K562 (cell line): ENCODE results near the gene SLC25A21. TPM values are rescaled to one million over a fixed set of nuclear protein-coding genes. Genes with fewer than 3 reads are reported as not detected.
"Not testable (repeated sequence)": the region's sequence is repeated elsewhere in the genome, so short reads cannot be mapped to it uniquely, and the experiment has no call there.

Source experiments
- ATAC-seq: fragments of 200-7000 bp; cut with Tn5 transposase; 3 replicates; pipeline ENCODE4 v1.9.1; 2020; ENCODE audit warnings: moderate library complexity
- BruUV-seq: library from RNA; stranded (reverse); fragments of 400-500 nt; replicated peaks from 2 replicates; lab custom pipeline; 2021; lab: Mats Ljungman, UMichigan
- CTCF ChIA-PET: fragments of 300-600 bp; formaldehyde crosslinking; extraction: SDS; loops from one replicate; lab custom pipeline; 2021; ENCODE audit warnings: low intra/inter-chr PET ratio; lab: Yijun Ruan, JAX
- POLR2A ChIA-PET: fragments of 300-600, 350-650 bp; sonication (Branson Sonifier 250); formaldehyde crosslinking; extraction: SDS; loops from one replicate; lab custom pipeline; 2021; ENCODE audit warnings: antibody characterized with exemption, inconsistent platforms; lab: Yijun Ruan, JAX
- DNase-seq, 4 experiments: peaks; one replicate each; pipeline versions ENCODE4 v3.0.0 to v3.0.0-alpha.2; 2011 to 2018; ENCODE audit warnings: low spot score in 3 of 4, mixed read lengths in 3 of 4; ENCODE audit errors: extremely low read depth in 1 of 4
- FAIRE-seq: peaks from 2 replicates; lab custom pipeline; 2011; peaks lifted over from hg19 to GRCh38; lab: Jason Lieb, UNC
- H2AFZ ChIP-seq: 2 replicates; pipeline ENCODE4 v1.6.0; 2011; ENCODE audit warnings: low read depth, low read length, control low read depth, inconsistent platforms
- H3K27ac ChIP-seq: fragments of 200-600 bp; 3 replicates; pipeline ENCODE4 v1.8.0; 2011; ENCODE audit warnings: low read depth, mild to moderate bottlenecking, control low read depth, inconsistent platforms, low read length, moderate library complexity, mixed read lengths; ENCODE audit errors: extremely low read depth
- H3K27me3 ChIP-seq, 2 experiments: fragments of 300-600 bp in 1 of 2; 2 replicates in 1 of 2; 3 replicates in 1 of 2; pipeline versions ENCODE4 v1.6.0 to v1.8.0; 2011; ENCODE audit warnings: inconsistent platforms in 2 of 2, low read length in 2 of 2, mild to moderate bottlenecking in 1 of 2, mixed read lengths in 1 of 2, moderate library complexity in 1 of 2; ENCODE audit not compliant: control insufficient read depth in 2 of 2, insufficient read depth in 2 of 2
- H3K36me3 ChIP-seq: fragments of 300-600 bp; 3 replicates; pipeline ENCODE4 v1.8.0; 2011; ENCODE audit warnings: mild to moderate bottlenecking, low read length, inconsistent platforms; ENCODE audit not compliant: control insufficient read depth, insufficient read depth
- H3K4me1 ChIP-seq, 2 experiments: fragments of 200-600 bp in 1 of 2; replicated peaks in 1 of 2; 2 replicates in 1 of 2; 3 replicates in 1 of 2; pipeline versions ENCODE4 v1.5.1 to v1.8.0; 2011; ENCODE audit warnings: inconsistent platforms in 2 of 2, low read length in 2 of 2, mild to moderate bottlenecking in 1 of 2, mixed read lengths in 1 of 2, moderate library complexity in 1 of 2; ENCODE audit not compliant: control insufficient read depth in 2 of 2, insufficient read depth in 2 of 2
- H3K4me2 ChIP-seq: 2 replicates; pipeline ENCODE4 v1.6.1; 2011; ENCODE audit warnings: low read length, control low read depth, inconsistent platforms, mixed read lengths; ENCODE audit not compliant: insufficient read depth
- H3K4me3 ChIP-seq: fragments of 200-600 bp; sonication (generic), shearing (Covaris generic); 2 replicates; pipeline ENCODE4 v1.5.1; 2016; ENCODE audit warnings: control low read depth, inconsistent platforms
- H3K79me2 ChIP-seq: fragments of 200-600 bp; 3 replicates; pipeline ENCODE4 v1.8.0; 2011; ENCODE audit warnings: low read length, inconsistent platforms; ENCODE audit not compliant: control insufficient read depth, insufficient read depth
- H3K9ac ChIP-seq, 2 experiments: 2 replicates each; pipeline versions ENCODE4 v1.6.0 to v1.6.1; 2011; ENCODE audit warnings: low read depth in 2 of 2, low read length in 2 of 2, control low read depth in 1 of 2, inconsistent platforms in 1 of 2, mild to moderate bottlenecking in 1 of 2, mixed read lengths in 1 of 2; ENCODE audit not compliant: insufficient read depth in 1 of 2
- H3K9me1 ChIP-seq: one replicate; pipeline ENCODE4 v1.6.0; 2011; ENCODE audit warnings: inconsistent platforms, mild to moderate bottlenecking, low read length, moderate library complexity; ENCODE audit not compliant: control insufficient read depth, insufficient read depth
- H3K9me3 ChIP-seq: replicated peaks from 2 replicates; pipeline ENCODE4 v1.5.1; 2011; ENCODE audit warnings: low read depth, low read length, inconsistent platforms; ENCODE audit not compliant: control insufficient read depth, insufficient read depth
- H4K20me1 ChIP-seq: replicated peaks from 2 replicates; pipeline ENCODE4 v1.6.1; 2011; ENCODE audit warnings: low read length, inconsistent platforms, mixed read lengths; ENCODE audit not compliant: control insufficient read depth, insufficient read depth
- CBX3 ChIP-seq, 2 experiments: IDR thresholded peaks; 1 replicate in 1 of 2; 2 replicates in 1 of 2; pipeline ENCODE4 v1.6.1; 2012; ENCODE audit warnings: inconsistent platforms in 2 of 2, low read length in 2 of 2, borderline replicate concordance in 1 of 2, control low read depth in 1 of 2
- HMG20B ChIP-seq: fragments of 250-450 bp; sonication (Bioruptor Pico); IDR thresholded peaks from 2 replicates; pipeline ENCODE4 v1.5.0; 2021; ENCODE audit warnings: mild to moderate bottlenecking
- HNRNPUL1 ChIP-seq: fragments of 200-400 bp; formaldehyde crosslinking; IDR thresholded peaks from 2 replicates; pipeline ENCODE4 v1.6.1; 2017; ENCODE audit warnings: low read length
- LEF1 ChIP-seq: fragments of 450-650 bp; IDR thresholded peaks from 2 replicates; pipeline ENCODE4 v1.6.1; 2016; ENCODE audit warnings: mild to moderate bottlenecking
- MAFF ChIP-seq: IDR thresholded peaks from 2 replicates; pipeline ENCODE4 v1.6.1; 2012; ENCODE audit warnings: low read length, improper control_type of control experiment
- MAFK ChIP-seq: IDR thresholded peaks from 2 replicates; pipeline ENCODE4 v1.6.1; 2011; ENCODE audit warnings: low read length, improper control_type of control experiment
- YY1 ChIP-seq, 3 experiments: IDR thresholded peaks; 2 replicates each; pipeline ENCODE4 v1.6.1; 2011; ENCODE audit warnings: low read length in 2 of 3, mild to moderate bottlenecking in 2 of 3, moderate library complexity in 2 of 3, borderline replicate concordance in 1 of 3, control low read depth in 1 of 3, low read depth in 1 of 3; ENCODE audit not compliant: insufficient read depth in 3 of 3, insufficient replicate concordance in 2 of 3, control insufficient read depth in 1 of 3, insufficient read length in 1 of 3; ENCODE audit errors: extremely low read depth in 1 of 3
- ZNF146 ChIP-seq: IDR thresholded peaks from one replicate; pipeline ENCODE4 v1.6.1; 2018; ENCODE audit warnings: missing compliant biosample characterization; ENCODE audit not compliant: unreplicated experiment
- ZNF316 ChIP-seq: fragments of 450-650 bp; IDR thresholded peaks from 2 replicates; pipeline ENCODE4 v1.6.1; 2016
- WGBS: fragments of 100-300 bp; shearing (Covaris generic); methylation state at CpG from one replicate; pipeline ENCODE4 v1.1.6; 2016; ENCODE audit warnings: low coverage, mixed read lengths; ENCODE audit not compliant: insufficient coverage; ENCODE audit errors: missing lambda C conversion rate; 5-methylcytosine and 5-hydroxymethylcytosine counted together
- in situ Hi-C: fragments of 300-500 bp; cut with MboI; formaldehyde crosslinking; loops from 4 replicates; pipeline ENCODE4 v1.15.0; 2018; ENCODE audit warnings: inconsistent platforms, mixed read lengths
- intact Hi-C: fragments of 100-400 bp; cut with micrococcal nuclease; formaldehyde crosslinking; loops from 2 replicates; pipeline ENCODE4 v1.14.2; 2022
- polyA plus RNA-seq, 8 experiments: library from polyadenylated mRNA; depleted of rRNA in 4 of 8; stranded (reverse) in 5 of 8; unstranded in 3 of 8; fragments of >200 nt; fragmentation: Nextera tagmentation in 2 of 8; fragmentation: Illumina TruSeq in 1 of 8; extraction: Ambion mirVana in 2 of 8; extraction: Trizol in 1 of 8; gene quantifications; 2 replicates each; pipeline versions ENCODE4 v1.2.1 to v1.2.3, GENCODE V29; 2011 to 2014; ENCODE audit warnings: inconsistent platforms in 1 of 8, missing spikeins in 1 of 8
- total RNA-seq, 7 experiments: library from RNA; depleted of rRNA in 6 of 7; stranded (reverse); fragments of >200 nt in 6 of 7; fragmentation: Illumina TruSeq in 2 of 7; extraction: Trizol in 2 of 7; gene quantifications; 2 replicates each; pipeline versions ENCODE4 v1.2.1 to v1.2.3, GENCODE V29; 2011 to 2021; ENCODE audit warnings: low replicate concordance in 1 of 7
- TF ChIP-seq, protein P1 (sequence below): fragments of 250-450 bp; sonication (Bioruptor Pico); IDR thresholded peaks from 2 replicates; pipeline ENCODE4 v1.9.0; 2021; ENCODE audit warnings: mild to moderate bottlenecking
- TF ChIP-seq, protein P2 (sequence below): fragments of 250-450 bp; sonication (Bioruptor Pico); IDR thresholded peaks from 2 replicates; pipeline ENCODE4 v1.4.0; 2020; ENCODE audit warnings: borderline replicate concordance

Gene SLC25A21
- total and polyA plus RNA-seq, 9 of the 15 experiments (the other 6 are each of a cell fraction or from before 2014, with no cell fraction given) = 15.2 to 46.7 (median 28.7) TPM

DNA sequence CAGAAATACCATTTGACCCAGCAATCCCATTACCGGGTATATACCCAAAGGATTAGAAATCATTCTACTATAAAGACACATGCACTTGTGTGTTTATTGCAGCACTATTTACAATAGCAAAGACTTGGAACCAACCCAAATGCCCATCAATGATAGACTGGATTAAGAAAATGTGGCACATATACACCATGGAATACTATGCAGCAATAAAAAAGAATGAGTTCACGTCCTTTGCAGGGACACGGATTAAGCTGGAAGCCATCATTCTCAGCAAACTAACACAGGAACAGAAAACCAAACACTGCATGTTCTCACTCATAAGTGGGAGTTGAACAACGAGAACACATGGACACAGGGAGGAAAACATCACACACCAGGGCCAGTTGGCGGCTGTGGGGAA lies 357.6 kb downstream of the SLC25A21 start:
- H3K9ac ChIP-seq, H3K27me3 ChIP-seq, H3K4me3 ChIP-seq, DNase-seq, H3K4me1 ChIP-seq, H3K9me1 ChIP-seq, H4K20me1 ChIP-seq, CTCF ChIA-PET, POLR2A ChIA-PET, FAIRE-seq, BruUV-seq, ATAC-seq, H3K79me2 ChIP-seq, intact Hi-C loops, H3K4me2 ChIP-seq, H3K36me3 ChIP-seq, in situ Hi-C loops, H3K27ac ChIP-seq, H3K9me3 ChIP-seq, H2AFZ ChIP-seq: not testable (repeated sequence)
- 87% methylated on average over 3 of the region's 5 CpGs for WGBS
- peak; percentile 7 for TF ChIP-seq ZNF146

DNA sequence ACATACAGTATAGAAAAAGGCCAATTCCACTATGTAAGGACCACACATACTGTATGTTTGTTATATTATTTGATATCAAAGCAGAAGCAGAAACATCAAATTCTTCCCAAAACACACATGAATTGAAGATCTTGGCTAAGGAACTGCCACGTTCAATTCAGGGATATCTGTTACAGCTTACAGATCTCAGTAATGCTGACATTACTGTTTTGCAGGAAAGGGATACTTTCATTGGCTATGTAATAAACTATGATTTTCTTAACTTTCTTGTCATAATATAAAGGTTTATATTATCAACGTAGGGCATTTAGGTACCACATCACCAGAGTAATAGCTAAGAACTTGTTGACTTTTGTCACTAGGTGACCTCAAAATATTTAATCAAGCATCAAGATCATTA lies 362.2 kb downstream of the SLC25A21 start:
- H3K79me2 ChIP-seq = no peaks in the 10 kb centered on the region
- CTCF ChIA-PET = no interaction called here
- intact Hi-C loops (no loop called here), in situ Hi-C loops (no loop called here)
- H3K9ac ChIP-seq = no peak overlapping the region
- H3K4me3 ChIP-seq = no peak overlapping the region
- POLR2A ChIA-PET = no interaction called here
- no peaks in the 10 kb centered on the region; the same call in 1 of the 2 replicates for H4K20me1 ChIP-seq
- ATAC-seq = no peak
- H3K4me2 ChIP-seq = no peak overlapping the region
- TF ChIP-seq MAFF = peak; percentile 14; the same call in 1 of the 2 replicates
- no peak for TF ChIP-seq LEF1
- TF ChIP-seq CBX3 (IDR thresholded peaks at IDR 0.05; ENCODE audit: borderline replicate concordance in 1 of 2, low read length in 2 of 2) = no peak
- TF ChIP-seq ZNF316 = peak; percentile 41; the same call in 1 of the 2 replicates
- TF ChIP-seq HNRNPUL1 = no peak
- no peak for TF ChIP-seq HMG20B (CRISPR knock-in tag)
- TF ChIP-seq, protein P1, sequence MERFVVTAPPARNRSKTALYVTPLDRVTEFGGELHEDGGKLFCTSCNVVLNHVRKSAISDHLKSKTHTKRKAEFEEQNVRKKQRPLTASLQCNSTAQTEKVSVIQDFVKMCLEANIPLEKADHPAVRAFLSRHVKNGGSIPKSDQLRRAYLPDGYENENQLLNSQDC = no peak
- peak; percentile 4; the same call in 1 of the 2 replicates for TF ChIP-seq MAFK
- no peak for TF ChIP-seq YY1 (IDR thresholded peaks at IDR 0.05; ENCODE audit: borderline replicate concordance in 1 of 3, control insufficient read depth in 1 of 3, extremely low read depth in 1 of 3, insufficient read depth in 3 of 3, insufficient read length in 1 of 3, insufficient replicate concordance in 2 of 3, low read depth in 1 of 3, low read length in 2 of 3)
- TF ChIP-seq, protein P2, sequence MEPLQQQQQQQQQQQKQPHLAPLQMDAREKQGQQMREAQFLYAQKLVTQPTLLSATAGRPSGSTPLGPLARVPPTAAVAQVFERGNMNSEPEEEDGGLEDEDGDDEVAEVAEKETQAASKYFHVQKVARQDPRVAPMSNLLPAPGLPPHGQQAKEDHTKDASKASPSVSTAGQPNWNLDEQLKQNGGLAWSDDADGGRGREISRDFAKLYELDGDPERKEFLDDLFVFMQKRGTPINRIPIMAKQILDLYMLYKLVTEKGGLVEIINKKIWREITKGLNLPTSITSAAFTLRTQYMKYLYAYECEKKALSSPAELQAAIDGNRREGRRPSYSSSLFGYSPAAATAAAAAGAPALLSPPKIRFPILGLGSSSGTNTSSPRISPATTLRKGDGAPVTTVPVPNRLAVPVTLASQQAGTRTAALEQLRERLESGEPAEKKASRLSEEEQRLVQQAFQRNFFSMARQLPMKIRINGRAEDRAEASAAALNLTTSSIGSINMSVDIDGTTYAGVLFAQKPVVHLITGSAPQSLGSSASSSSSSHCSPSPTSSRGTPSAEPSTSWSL = no peak
- 67% methylated on average over 2 of the region's 2 CpGs for WGBS
- no peak overlapping the region for H2AFZ ChIP-seq
- H3K9me3 ChIP-seq = no peaks in the 10 kb centered on the region
- H3K27me3 ChIP-seq = no peaks in the 10 kb centered on the region
- H3K36me3 ChIP-seq = no peaks in the 10 kb centered on the region
- FAIRE-seq = no peak
- no TSS peak for BruUV-seq
- H3K27ac ChIP-seq = no peak overlapping the region
- no peaks in the 10 kb centered on the region for H3K9me1 ChIP-seq
- no peak for DNase-seq
- H3K4me1 ChIP-seq = no peaks in the 10 kb centered on the region; a peak in 1 of 5 replicates
